Small intestine (tissue), 7 donors: Measurements from ENCODE around the gene NXPH2. TPM values are rescaled to one million over a fixed set of nuclear protein-coding genes. Genes with fewer than 3 reads are reported as not detected.
"Not testable (repeated sequence)": the region's sequence is repeated elsewhere in the genome, so short reads cannot be mapped to it uniquely, and the experiment has no call there.

ENCODE experiments used
- DNase-seq, 2 donors: peaks; one replicate each; pipeline versions ENCODE4 v3.0.0 to v3.0.0-alpha.2; 2013
- FAIRE-seq: peaks from 2 replicates; lab custom pipeline; 2012; peaks lifted over from hg19 to GRCh38; lab: Jason Lieb, UNC
- H3K27ac ChIP-seq, 3 donors: one replicate each; pipeline ENCODE4 v1.5.1; 2013; ENCODE audit warnings: low read length in 2 of 3, mild to moderate bottlenecking in 2 of 3, control low read depth in 1 of 3, inconsistent platforms in 1 of 3, low read depth in 1 of 3, moderate library complexity in 1 of 3
- H3K27me3 ChIP-seq, 3 donors: one replicate each; pipeline ENCODE4 v1.6.1; 2013; ENCODE audit warnings: low read length in 3 of 3, inconsistent platforms in 1 of 3; ENCODE audit not compliant: control insufficient read depth in 3 of 3, insufficient read depth in 3 of 3
- H3K36me3 ChIP-seq, 3 donors: one replicate each; pipeline ENCODE4 v1.6.1; 2013; ENCODE audit warnings: low read length in 3 of 3, inconsistent platforms in 1 of 3, low read depth in 1 of 3, mild to moderate bottlenecking in 1 of 3, moderate library complexity in 1 of 3; ENCODE audit not compliant: control insufficient read depth in 3 of 3, insufficient read depth in 2 of 3
- H3K4me1 ChIP-seq, 3 donors: one replicate each; pipeline ENCODE4 v1.6.1; 2013; ENCODE audit warnings: low read length in 2 of 3, inconsistent platforms in 1 of 3, low read depth in 1 of 3, mild to moderate bottlenecking in 1 of 3, moderate library complexity in 1 of 3; ENCODE audit not compliant: control insufficient read depth in 3 of 3, insufficient read depth in 2 of 3
- H3K4me3 ChIP-seq, 3 donors: one replicate each; pipeline ENCODE4 v1.5.1; 2013; ENCODE audit warnings: low read length in 3 of 3, control low read depth in 1 of 3, inconsistent platforms in 1 of 3, low read depth in 1 of 3, mild to moderate bottlenecking in 1 of 3, moderate library complexity in 1 of 3
- H3K9me3 ChIP-seq, 2 donors: one replicate each; pipeline ENCODE4 v1.6.1; 2013; ENCODE audit warnings: low read depth in 1 of 2, low read length in 1 of 2; ENCODE audit not compliant: control insufficient read depth in 2 of 2, insufficient read depth in 1 of 2
- WGBS, 3 donors: extraction: QIAGEN DNeasy Blood & Tissue Kit; methylation state at CpG; one replicate each; pipeline ENCODE4 v1.1.7; 2013; 5-methylcytosine and 5-hydroxymethylcytosine counted together
- polyA plus RNA-seq, 4 donors: library from polyadenylated mRNA; stranded (reverse) in 3 of 4; unstranded in 1 of 4; fragments of 200-250 nt in 3 of 4; fragments of 120-200 nt in 1 of 4; gene quantifications; one replicate each; pipeline versions ENCODE4 v1.2.1 to v1.2.3, GENCODE V29; 2013
- donor health status: healthy with polysubstance abuse.
- donor health status: control.
- donor health status: control.
- donor health status: Bipolar disorder and iron deficiency.
- donor health status: healthy.

The NXPH2 gene
- polyA plus RNA-seq, 4 donors = 0.24 TPM; not detected in 2

DNA sequence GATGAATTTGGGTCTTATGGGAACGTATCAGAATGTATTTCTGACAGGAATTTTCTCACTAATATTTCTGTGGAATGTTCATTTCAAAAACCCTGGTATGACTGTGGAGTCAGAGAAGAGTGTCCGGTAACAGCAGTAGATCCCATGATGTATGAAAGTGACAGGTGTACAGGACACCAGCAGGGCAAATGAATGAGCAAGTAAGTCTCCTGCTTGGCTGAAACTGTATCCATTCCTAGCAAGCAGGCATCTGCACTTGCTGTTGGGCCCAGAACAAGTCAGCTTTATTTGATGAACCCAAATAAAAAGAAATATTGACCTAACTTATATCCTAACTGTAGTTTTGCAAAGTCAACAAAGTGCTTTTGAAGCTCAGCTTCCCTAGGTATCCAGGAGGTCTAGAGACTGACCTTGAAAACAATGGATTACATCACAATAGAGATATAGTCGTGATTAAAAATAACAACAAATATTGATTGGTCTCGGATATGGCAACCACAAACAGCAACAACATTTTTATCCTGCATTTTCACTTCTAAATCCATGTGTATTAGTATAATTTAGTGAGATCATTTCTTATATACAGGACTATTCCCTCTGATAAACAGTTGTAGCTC is 37.6 kb downstream of the NXPH2 start:
- H3K9me3 ChIP-seq = peaks cover 0 to under 1% of the 10 kb centered on the region in 2 donors
- FAIRE-seq = no peak
- H3K27ac ChIP-seq = no peak overlapping the region
- H3K4me1 ChIP-seq = no peaks in the 10 kb centered on the region
- 56 to 78% (median 64%) methylated on average over 4 of the region's 4 CpGs for WGBS, 3 donors
- no peak for DNase-seq
- no peak overlapping the region for H3K4me3 ChIP-seq
- peaks cover 0 to 3% (median 0%) of the 10 kb centered on the region in 3 donors for H3K27me3 ChIP-seq
- no peaks in the 10 kb centered on the region for H3K36me3 ChIP-seq

DNA sequence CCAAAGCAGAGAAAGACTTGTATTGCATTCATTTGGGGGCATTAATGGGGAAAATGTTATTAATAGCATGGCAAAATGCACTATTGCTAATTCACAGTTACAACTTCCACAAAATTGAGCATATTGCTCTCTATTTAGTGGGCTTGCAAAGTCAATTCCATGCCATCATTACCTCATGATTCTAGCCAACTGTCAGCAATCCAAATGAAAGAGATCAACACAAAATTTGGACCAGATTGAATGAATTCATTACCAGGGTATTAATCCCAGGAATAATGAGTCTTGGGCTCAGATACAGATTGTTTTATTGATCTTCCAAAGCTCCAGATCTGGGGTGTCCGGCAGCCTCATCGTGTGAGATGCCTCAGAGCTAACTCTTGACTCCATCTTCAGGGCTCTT is 38.3 kb downstream of the NXPH2 start:
- FAIRE-seq (no peak), DNase-seq (no peak)
- Histone ChIP-seq H3K4me3 (no peak overlapping the region), H3K4me1 (no peaks in the 10 kb centered on the region), H3K27me3 (no peaks in the 10 kb centered on the region), H3K9me3 (peaks cover 0 to 8% of the 10 kb centered on the region in 2 donors), H3K27ac (no peak overlapping the region), H3K36me3 (no peaks in the 10 kb centered on the region)
- 85 to 95% (median 94%) methylated on average over 2 of the region's 2 CpGs for WGBS, 3 donors

DNA sequence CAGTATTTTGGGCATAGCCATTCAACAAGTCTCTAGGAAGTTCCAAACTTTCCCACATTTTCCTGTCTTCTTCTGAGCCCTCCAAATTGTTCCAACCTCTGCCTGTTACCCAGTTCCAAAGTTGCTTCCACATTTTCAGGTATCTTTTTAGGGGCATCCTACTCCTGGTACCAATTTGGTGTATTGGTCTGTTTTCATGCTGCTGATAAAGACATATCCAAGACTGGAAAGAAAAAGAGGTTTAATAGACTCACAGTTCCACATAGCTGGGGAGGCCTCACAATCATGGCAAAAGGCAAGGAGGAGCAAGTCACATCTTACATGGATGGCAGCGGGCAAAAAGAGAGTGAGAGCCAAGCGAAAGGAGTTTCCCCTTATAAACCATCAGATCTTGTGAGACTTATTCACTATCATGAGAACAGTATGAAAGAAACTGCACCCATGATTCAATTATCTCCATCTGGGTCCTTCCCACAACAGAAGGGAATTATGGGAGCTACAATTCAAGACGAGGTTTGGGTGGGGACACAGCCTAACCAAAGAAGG is 43.1 kb downstream of the NXPH2 start:
- H3K4me1 ChIP-seq, H3K27me3 ChIP-seq, H3K36me3 ChIP-seq, FAIRE-seq, H3K27ac ChIP-seq, DNase-seq, H3K4me3 ChIP-seq: not testable (repeated sequence)
- WGBS, 3 donors = 86 to 90% (median 89%) methylated on average over 3 of the region's 3 CpGs
- peaks cover 0 to 18% of the 10 kb centered on the region in 2 donors for H3K9me3 ChIP-seq

DNA sequence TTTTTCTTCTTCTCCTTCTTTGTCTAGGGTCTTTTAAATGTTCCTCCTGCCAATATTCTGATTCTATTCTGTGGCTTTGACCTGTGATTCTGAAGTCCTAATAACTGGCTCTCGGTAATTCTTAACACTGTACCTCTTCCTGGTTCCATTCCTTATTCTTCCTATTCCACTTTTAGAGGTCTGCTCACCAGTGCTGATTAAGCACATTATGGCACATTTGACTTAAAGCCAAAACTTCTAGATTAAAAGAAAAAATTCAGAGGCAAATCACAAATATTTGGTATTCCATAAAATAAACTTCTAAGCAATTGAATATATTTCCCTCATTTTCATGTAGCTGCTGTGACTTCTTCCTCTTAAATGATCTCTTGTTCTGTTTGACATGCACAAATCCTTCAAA is 47.5 kb downstream of the NXPH2 start:
- Histone ChIP-seq H3K4me3 (no peak overlapping the region), H3K4me1 (no peaks in the 10 kb centered on the region), H3K27me3 (no peaks in the 10 kb centered on the region), H3K36me3 (no peaks in the 10 kb centered on the region), H3K27ac (no peak overlapping the region), H3K9me3 (peaks cover 0 to 18% of the 10 kb centered on the region in 2 donors)
- 76 to 86% (median 83%) methylated on average over 1 of the region's 1 CpG for WGBS, 3 donors
- no peak for FAIRE-seq
- DNase-seq = no peak

DNA sequence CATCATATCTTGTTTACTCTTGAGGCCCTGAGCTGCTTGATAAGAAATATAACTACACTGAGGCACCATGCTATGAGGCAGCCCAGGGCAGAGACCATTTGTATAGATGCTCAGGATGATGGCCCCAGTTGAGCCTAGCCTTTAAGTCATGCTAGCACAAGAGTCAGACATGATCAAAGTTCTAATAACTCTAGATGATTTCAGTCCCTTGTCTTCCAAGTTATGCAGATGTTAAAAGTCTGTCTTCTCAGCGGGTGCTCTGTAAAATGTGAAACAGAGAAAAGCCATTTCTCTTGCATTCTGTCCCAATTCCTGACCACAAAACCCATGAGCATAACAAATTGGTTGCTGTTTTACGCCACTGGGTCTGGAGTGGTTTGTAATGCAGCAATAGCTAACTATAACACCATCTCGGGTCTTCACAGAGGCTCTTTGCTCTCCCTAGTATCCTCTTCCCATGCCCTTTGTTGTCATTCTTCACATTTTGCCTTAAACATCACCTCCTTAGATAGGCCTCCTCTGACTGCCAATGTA is 49.6 kb downstream of the NXPH2 start:
- DNase-seq (no peak), FAIRE-seq (no peak)
- Histone ChIP-seq H3K27me3 (no peaks in the 10 kb centered on the region), H3K4me3 (no peak overlapping the region), H3K9me3 (no peaks in the 10 kb centered on the region), H3K27ac (no peak overlapping the region), H3K36me3 (no peaks in the 10 kb centered on the region), H3K4me1 (no peaks in the 10 kb centered on the region)
- WGBS, 3 donors = 71 to 79% (median 71%) methylated on average over 3 of the region's 3 CpGs

DNA sequence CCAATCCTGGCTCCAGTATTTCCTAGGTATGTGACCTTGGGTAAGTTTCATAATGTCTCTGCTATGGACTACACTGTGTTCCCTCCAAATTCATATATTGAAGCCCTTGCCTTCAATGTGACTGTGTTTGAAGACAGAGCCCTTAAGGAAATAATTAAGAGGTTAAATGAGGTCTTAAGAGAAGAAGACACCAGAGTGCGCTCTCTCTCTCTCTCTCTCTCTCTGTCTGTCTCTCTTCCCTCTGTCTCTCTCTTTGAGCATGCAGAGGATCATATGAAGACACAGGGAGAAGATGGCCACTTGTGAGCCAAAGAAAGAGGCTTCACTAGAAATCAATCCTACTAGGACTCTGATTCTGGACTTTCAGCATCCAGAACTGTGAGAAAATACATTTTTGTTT is 52.2 kb downstream of the NXPH2 start:
- WGBS, 3 donors = 86 to 100% (median 100%) methylated on average over 1 of the region's 1 CpG
- no peaks in the 10 kb centered on the region for H3K27me3 ChIP-seq
- H3K4me3 ChIP-seq = no peak overlapping the region
- FAIRE-seq (no peak), DNase-seq (no peak)
- peaks cover 0 to 8% (median 0%) of the 10 kb centered on the region in 3 donors for H3K4me1 ChIP-seq
- no peaks in the 10 kb centered on the region for H3K9me3 ChIP-seq
- no peak overlapping the region for H3K27ac ChIP-seq
- H3K36me3 ChIP-seq = no peaks in the 10 kb centered on the region

DNA sequence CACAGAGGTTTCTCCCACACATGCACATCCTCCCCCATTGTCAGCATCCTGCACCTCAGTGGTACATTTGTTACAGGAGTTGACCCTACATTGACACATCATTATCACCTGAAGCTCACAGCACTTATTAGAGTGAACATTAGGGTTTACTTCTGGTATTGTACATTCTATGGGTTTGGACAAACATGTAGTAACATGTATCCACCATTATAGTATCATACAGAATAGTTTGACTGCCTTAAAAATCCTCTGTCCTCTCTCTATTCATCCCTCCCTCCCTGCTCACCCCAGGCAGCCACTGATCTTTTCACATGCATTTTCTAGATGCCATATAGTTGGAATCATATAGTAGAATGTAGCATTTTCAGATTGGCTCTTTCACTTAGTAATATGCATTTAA is 53.5 kb downstream of the NXPH2 start:
- Histone ChIP-seq H3K27ac (no peak overlapping the region), H3K4me3 (no peak overlapping the region), H3K9me3 (no peaks in the 10 kb centered on the region), H3K4me1 (peaks cover 0 to 8% (median 0%) of the 10 kb centered on the region in 3 donors), H3K36me3 (no peaks in the 10 kb centered on the region), H3K27me3 (no peaks in the 10 kb centered on the region)
- no peak for FAIRE-seq
- no peak for DNase-seq

DNA sequence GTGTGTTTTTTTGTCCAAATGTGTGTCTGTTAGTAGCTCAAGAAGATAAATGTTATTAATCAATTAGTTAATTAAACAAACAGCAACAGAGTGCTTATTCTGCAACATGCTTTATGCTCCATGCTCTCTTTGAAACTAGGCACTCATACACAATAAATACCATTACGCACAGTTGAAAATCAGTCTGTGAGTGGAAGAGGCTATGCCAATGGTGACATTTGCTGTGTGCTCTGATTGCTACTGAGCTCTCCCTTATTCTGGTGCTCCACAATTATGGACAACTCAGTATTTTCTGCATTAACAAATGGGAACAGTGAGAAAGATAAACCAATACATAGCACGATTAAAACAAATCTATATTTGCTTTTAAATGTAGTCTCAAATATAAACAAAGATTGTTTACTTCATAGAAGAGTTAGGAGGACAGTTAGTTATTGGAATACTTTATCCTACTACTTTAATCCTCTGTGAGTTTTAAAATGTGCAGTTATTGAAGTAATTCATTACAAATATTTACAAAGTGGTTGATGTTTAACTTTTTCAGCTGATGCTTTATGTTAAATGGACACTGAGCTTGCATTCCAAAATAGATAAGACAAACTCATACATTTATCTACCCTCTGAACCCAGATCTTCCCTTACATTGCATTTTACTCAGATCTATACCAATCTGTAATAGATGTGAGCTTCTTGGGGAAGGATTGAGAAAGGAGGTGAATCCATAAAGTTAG is 55.3 kb downstream of the NXPH2 start:
- peaks cover 0 to 8% (median 0%) of the 10 kb centered on the region in 3 donors for H3K4me1 ChIP-seq
- H3K9me3 ChIP-seq = no peaks in the 10 kb centered on the region
- no peak overlapping the region for H3K4me3 ChIP-seq
- FAIRE-seq (no peak), DNase-seq (peak in 1 of 2 donors; percentile 39)
- no peaks in the 10 kb centered on the region for H3K36me3 ChIP-seq
- WGBS, 3 donors = 44 to 55% (median 45%) methylated on average over 2 of the region's 2 CpGs
- H3K27ac ChIP-seq = no peak overlapping the region
- H3K27me3 ChIP-seq = no peaks in the 10 kb centered on the region
